ENCODE measurements around the gene IFNK. TPM values are rescaled to one million over a fixed set of nuclear protein-coding genes. Genes with fewer than 3 reads are reported as not detected.

The IFNK gene
- total RNA-seq, 1 donor from 2014 or later = not detected

- Mint-ChIP-seq H3K9me3 (ENCODE audit: unreplicated experiment) (no peaks in the 10 kb centered on the region), H3K27me3 (ENCODE audit: unreplicated experiment) (no peaks in the 10 kb centered on the region), H3K27ac (ENCODE audit: unreplicated experiment) (no peak overlapping the region), H3K4me3 (ENCODE audit: unreplicated experiment) (no peak overlapping the region), H3K36me3 (ENCODE audit: unreplicated experiment) (no peaks in the 10 kb centered on the region), H3K4me1 (ENCODE audit: low read depth, unreplicated experiment) (no peaks in the 10 kb centered on the region)
- no peak for TF ChIP-seq CTCF (IDR thresholded peaks at IDR 0.05; ENCODE audit: partially characterized antibody, unreplicated experiment)
- no peak for DNase-seq
Observed at GRCh38 chr9:27549196-27549755, 25.2 kb downstream of the IFNK start.

- no peaks in the 10 kb centered on the region for H3K36me3 Mint-ChIP-seq (ENCODE audit: unreplicated experiment)
- H3K9me3 Mint-ChIP-seq (ENCODE audit: unreplicated experiment) = no peaks in the 10 kb centered on the region
- no peak for TF ChIP-seq CTCF (IDR thresholded peaks at IDR 0.05; ENCODE audit: partially characterized antibody, unreplicated experiment)
- no peak overlapping the region for H3K27ac Mint-ChIP-seq (ENCODE audit: unreplicated experiment)
- H3K27me3 Mint-ChIP-seq (ENCODE audit: unreplicated experiment) = no peaks in the 10 kb centered on the region
- no peak for DNase-seq
- H3K4me3 Mint-ChIP-seq (ENCODE audit: unreplicated experiment) = no peak overlapping the region
- no peaks in the 10 kb centered on the region for H3K4me1 Mint-ChIP-seq (ENCODE audit: low read depth, unreplicated experiment)
Observed at GRCh38 chr9:27554712-27555111, 30.6 kb downstream of the IFNK start.

GRCh38 chr9:27556470-27556869, 32.4 kb downstream of the IFNK start:
- H3K4me3 Mint-ChIP-seq (ENCODE audit: unreplicated experiment) = no peak overlapping the region
- TF ChIP-seq CTCF (IDR thresholded peaks at IDR 0.05; ENCODE audit: partially characterized antibody, unreplicated experiment) = no peak
- H3K9me3 Mint-ChIP-seq (ENCODE audit: unreplicated experiment) = no peaks in the 10 kb centered on the region
- DNase-seq = no peak
- no peaks in the 10 kb centered on the region for H3K4me1 Mint-ChIP-seq (ENCODE audit: low read depth, unreplicated experiment)
- H3K27ac Mint-ChIP-seq (ENCODE audit: unreplicated experiment) = no peak overlapping the region
- H3K36me3 Mint-ChIP-seq (ENCODE audit: unreplicated experiment) = no peaks in the 10 kb centered on the region
- no peaks in the 10 kb centered on the region for H3K27me3 Mint-ChIP-seq (ENCODE audit: unreplicated experiment)

- DNase-seq = no peak
- H3K27ac Mint-ChIP-seq (ENCODE audit: unreplicated experiment) = no peak overlapping the region
- no peaks in the 10 kb centered on the region for H3K4me1 Mint-ChIP-seq (ENCODE audit: low read depth, unreplicated experiment)
- H3K36me3 Mint-ChIP-seq (ENCODE audit: unreplicated experiment) = no peaks in the 10 kb centered on the region
- H3K9me3 Mint-ChIP-seq (ENCODE audit: unreplicated experiment) = no peaks in the 10 kb centered on the region
- no peaks in the 10 kb centered on the region for H3K27me3 Mint-ChIP-seq (ENCODE audit: unreplicated experiment)
- TF ChIP-seq CTCF (IDR thresholded peaks at IDR 0.05; ENCODE audit: partially characterized antibody, unreplicated experiment) = no peak
- no peak overlapping the region for H3K4me3 Mint-ChIP-seq (ENCODE audit: unreplicated experiment)
Observed at GRCh38 chr9:27558307-27558706, 34.2 kb downstream of the IFNK start.

- no peak for DNase-seq
- Mint-ChIP-seq H3K27ac (ENCODE audit: unreplicated experiment) (no peak overlapping the region), H3K9me3 (ENCODE audit: unreplicated experiment) (no peaks in the 10 kb centered on the region), H3K4me1 (ENCODE audit: low read depth, unreplicated experiment) (no peaks in the 10 kb centered on the region), H3K4me3 (ENCODE audit: unreplicated experiment) (no peak overlapping the region), H3K36me3 (ENCODE audit: unreplicated experiment) (no peaks in the 10 kb centered on the region), H3K27me3 (ENCODE audit: unreplicated experiment) (no peaks in the 10 kb centered on the region)
- no peak for TF ChIP-seq CTCF (IDR thresholded peaks at IDR 0.05; ENCODE audit: partially characterized antibody, unreplicated experiment)
Observed at GRCh38 chr9:27560457-27560856, 36.4 kb downstream of the IFNK start.
